Effector memory CD4-positive, alpha-beta T cell (primary cell): ENCODE results near the gene IL27RA.
"Not testable (repeated sequence)": the region's sequence is repeated elsewhere in the genome, so short reads cannot be mapped to it uniquely, and the experiment has no call there.

ENCODE experiments used
- DNase-seq, 3 donors: peaks; one replicate each; pipeline ENCODE4 v3.0.0-alpha.2; 2020
- H3K27ac ChIP-seq: 2 replicates; pipeline ENCODE4 v1.7.0; 2013; ENCODE audit warnings: mild to moderate bottlenecking, low read length, moderate library complexity; ENCODE audit not compliant: insufficient read depth, poor library complexity, severe bottlenecking
- H3K27me3 ChIP-seq: replicated peaks from 2 replicates; pipeline ENCODE4 v1.7.0; 2013; ENCODE audit warnings: mild to moderate bottlenecking, low read length; ENCODE audit not compliant: insufficient read depth, control insufficient read depth, poor library complexity, severe bottlenecking
- H3K36me3 ChIP-seq: 2 replicates; pipeline ENCODE4 v1.7.0; 2013; ENCODE audit warnings: mild to moderate bottlenecking, low read length, moderate library complexity; ENCODE audit not compliant: control insufficient read depth, insufficient read depth
- H3K4me1 ChIP-seq: 2 replicates; pipeline ENCODE4 v1.7.0; 2013; ENCODE audit warnings: low read length, mild to moderate bottlenecking; ENCODE audit not compliant: control insufficient read depth, insufficient read depth, poor library complexity, severe bottlenecking
- H3K4me3 ChIP-seq: 2 replicates; pipeline ENCODE4 v1.7.0; 2013; ENCODE audit warnings: low read length, low read depth, mild to moderate bottlenecking; ENCODE audit not compliant: insufficient read depth, poor library complexity, severe bottlenecking
- H3K9me3 ChIP-seq: 2 replicates; pipeline ENCODE4 v1.7.0; 2013; ENCODE audit warnings: mild to moderate bottlenecking, low read length, moderate library complexity; ENCODE audit not compliant: control insufficient read depth

IL27RA gene

GRCh38 chr19:14048443-14049153 lies 17.0 kb downstream of the IL27RA start:
- H3K27me3 ChIP-seq = no peaks in the 10 kb centered on the region
- H3K4me1 ChIP-seq = no peaks in the 10 kb centered on the region
- H3K36me3 ChIP-seq = peaks cover 71% of the 10 kb centered on the region
- no peaks in the 10 kb centered on the region for H3K9me3 ChIP-seq
- no peak overlapping the region for H3K4me3 ChIP-seq
- peak overlapping the region; percentile 5 for H3K27ac ChIP-seq
- peak; percentile 49 to 57 (median 52) for DNase-seq

- H3K4me3 ChIP-seq = no peak overlapping the region
- no peaks in the 10 kb centered on the region for H3K27me3 ChIP-seq
- H3K4me1 ChIP-seq = no peaks in the 10 kb centered on the region
- H3K27ac ChIP-seq = no peak overlapping the region
- no peak for DNase-seq
- H3K36me3 ChIP-seq = peaks cover 55% of the 10 kb centered on the region
- no peaks in the 10 kb centered on the region for H3K9me3 ChIP-seq
Measured at GRCh38 chr19:14050512-14050911, 18.9 kb downstream of the IL27RA start.

GRCh38 chr19:14050961-14051360 lies 19.4 kb downstream of the IL27RA start:
- DNase-seq, H3K27me3 ChIP-seq, H3K27ac ChIP-seq, H3K4me1 ChIP-seq, H3K9me3 ChIP-seq, H3K4me3 ChIP-seq: not testable (repeated sequence)
- peaks cover 53% of the 10 kb centered on the region for H3K36me3 ChIP-seq

- Histone ChIP-seq H3K27me3 (no peaks in the 10 kb centered on the region), H3K27ac (no peak overlapping the region), H3K4me1 (no peaks in the 10 kb centered on the region), H3K9me3 (no peaks in the 10 kb centered on the region), H3K4me3 (no peak overlapping the region), H3K36me3 (peaks cover 47% of the 10 kb centered on the region)
- no peak for DNase-seq
Measured at GRCh38 chr19:14051980-14052379, 20.4 kb downstream of the IL27RA start.

GRCh38 chr19:14052470-14052869 lies 20.9 kb downstream of the IL27RA start:
- no peak overlapping the region for H3K4me3 ChIP-seq
- peaks cover 4% of the 10 kb centered on the region for H3K4me1 ChIP-seq
- no peaks in the 10 kb centered on the region for H3K9me3 ChIP-seq
- DNase-seq = no peak
- no peak overlapping the region for H3K27ac ChIP-seq
- H3K36me3 ChIP-seq = peaks cover 47% of the 10 kb centered on the region
- H3K27me3 ChIP-seq = no peaks in the 10 kb centered on the region

- H3K9me3 ChIP-seq = no peaks in the 10 kb centered on the region
- no peak for DNase-seq
- H3K4me1 ChIP-seq = peaks cover 9% of the 10 kb centered on the region
- no peaks in the 10 kb centered on the region for H3K27me3 ChIP-seq
- H3K27ac ChIP-seq = no peak overlapping the region
- H3K4me3 ChIP-seq = no peak overlapping the region
- peaks cover 47% of the 10 kb centered on the region for H3K36me3 ChIP-seq
Measured at GRCh38 chr19:14053032-14053431, 21.5 kb downstream of the IL27RA start.

GRCh38 chr19:14053500-14053899 lies 21.9 kb downstream of the IL27RA start:
- peaks cover 43% of the 10 kb centered on the region for H3K36me3 ChIP-seq
- DNase-seq = no peak
- no peaks in the 10 kb centered on the region for H3K27me3 ChIP-seq
- H3K4me1 ChIP-seq = peaks cover 13% of the 10 kb centered on the region
- H3K4me3 ChIP-seq = no peak overlapping the region
- H3K27ac ChIP-seq = no peak overlapping the region
- H3K9me3 ChIP-seq = no peaks in the 10 kb centered on the region

- H3K4me3 ChIP-seq = no peak overlapping the region
- peaks cover 37% of the 10 kb centered on the region for H3K36me3 ChIP-seq
- H3K27me3 ChIP-seq = peaks cover 5% of the 10 kb centered on the region
- H3K4me1 ChIP-seq = peaks cover 18% of the 10 kb centered on the region
- DNase-seq = no peak
- no peaks in the 10 kb centered on the region for H3K9me3 ChIP-seq
- H3K27ac ChIP-seq = no peak overlapping the region
Measured at GRCh38 chr19:14054099-14054498, 22.5 kb downstream of the IL27RA start.

GRCh38 chr19:14054721-14055120 lies 23.2 kb downstream of the IL27RA start:
- Histone ChIP-seq H3K36me3 (peaks cover 33% of the 10 kb centered on the region), H3K27me3 (peaks cover 11% of the 10 kb centered on the region), H3K27ac (no peak overlapping the region), H3K9me3 (no peaks in the 10 kb centered on the region), H3K4me3 (no peak overlapping the region), H3K4me1 (peaks cover 20% of the 10 kb centered on the region)
- DNase-seq = no peak

- Histone ChIP-seq H3K4me1 (peaks cover 20% of the 10 kb centered on the region), H3K27me3 (peaks cover 13% of the 10 kb centered on the region), H3K36me3 (peaks cover 26% of the 10 kb centered on the region)
Measured at GRCh38 chr19:14055396-14055795, 23.8 kb downstream of the IL27RA start.

More at GRCh38 chr19:14055396-14055795, 23.8 kb downstream of the IL27RA start:
- Histone ChIP-seq H3K9me3 (no peaks in the 10 kb centered on the region), H3K27ac (no peak overlapping the region), H3K4me3 (no peak overlapping the region)
- no peak for DNase-seq
